GM12878 (cell line): ENCODE data around the gene CORO7. TPM values are rescaled to one million over a fixed set of nuclear protein-coding genes. Genes with fewer than 3 reads are reported as not detected.

Experiments used
- ATAC-seq: fragments of 200-7000 bp; cut with Tn5 transposase; 3 replicates; pipeline ENCODE4 v1.9.1; 2020; ENCODE audit warnings: mild to moderate bottlenecking, moderate library complexity
- BruUV-seq: library from RNA; stranded (reverse); fragments of 400-500 nt; replicated peaks from 2 replicates; lab custom pipeline; 2021; lab: Mats Ljungman, UMichigan
- CTCF ChIA-PET: fragments of 300-600 bp; sonication (Branson Sonifier 250); formaldehyde crosslinking; extraction: SDS; loops from one replicate; lab custom pipeline; 2021; ENCODE audit warnings: inconsistent platforms; lab: Yijun Ruan, JAX
- POLR2A ChIA-PET: fragments of 350-600 bp; formaldehyde crosslinking; extraction: SDS; loops from one replicate; lab custom pipeline; 2021; ENCODE audit warnings: inconsistent platforms; lab: Charles Lee
- RAD21 ChIA-PET: fragments of 300-600 bp; sonication (Branson Sonifier 250); formaldehyde crosslinking; loops from one replicate; lab custom pipeline; 2023; ENCODE audit warnings: antibody characterized with exemption; ENCODE audit not compliant: unreplicated experiment; lab: Charles Lee
- SMC1A ChIA-PET: fragments of 300-600 bp; sonication (Branson Sonifier 250); formaldehyde crosslinking; loops from one replicate; lab custom pipeline; 2023; ENCODE audit not compliant: unreplicated experiment, uncharacterized antibody; lab: Charles Lee
- DNase-seq: peaks from one replicate; pipeline ENCODE4 v3.0.0-alpha.2; 2011; ENCODE audit warnings: low read depth, low spot score
- FAIRE-seq: peaks from 3 replicates; lab custom pipeline; 2011; peaks lifted over from hg19 to GRCh38; lab: Jason Lieb, UNC
- H2AFZ ChIP-seq: 2 replicates; pipeline ENCODE4 v1.6.0; 2011; ENCODE audit warnings: low read depth, low read length, control low read depth; ENCODE audit not compliant: control insufficient read depth
- H3K27ac ChIP-seq: 2 replicates; pipeline ENCODE4 v1.5.1; 2011; ENCODE audit warnings: control low read depth; ENCODE audit not compliant: control insufficient read depth, insufficient read depth
- H3K27me3 ChIP-seq, 2 experiments: replicated peaks in 1 of 2; 2 replicates each; pipeline versions ENCODE4 v1.6.0 to v1.6.1; 2011; ENCODE audit warnings: low read length in 1 of 2; ENCODE audit not compliant: control insufficient read depth in 2 of 2, insufficient read depth in 2 of 2
- H3K36me3 ChIP-seq, 2 experiments: 2 replicates each; pipeline ENCODE4 v1.5.1; 2011; ENCODE audit warnings: low read length in 1 of 2; ENCODE audit not compliant: control insufficient read depth in 2 of 2, insufficient read depth in 2 of 2
- H3K4me1 ChIP-seq: 2 replicates; pipeline ENCODE4 v1.6.1; 2011; ENCODE audit warnings: mild to moderate bottlenecking, low read length, moderate library complexity, mixed read lengths; ENCODE audit not compliant: control insufficient read depth, insufficient read depth
- H3K4me2 ChIP-seq: 2 replicates; pipeline ENCODE4 v1.6.0; 2011; ENCODE audit warnings: control low read depth; ENCODE audit not compliant: control insufficient read depth, insufficient read depth
- H3K4me3 ChIP-seq: fragments of 200-600 bp; sonication (generic); 2 replicates; pipeline ENCODE4 v1.5.1; 2016
- H3K79me2 ChIP-seq: 2 replicates; pipeline ENCODE4 v1.6.0; 2011; ENCODE audit warnings: low read length; ENCODE audit not compliant: control insufficient read depth, insufficient read depth
- H3K9ac ChIP-seq: 2 replicates; pipeline ENCODE4 v1.8.0; 2011; ENCODE audit warnings: low read length, control low read depth, mixed read lengths; ENCODE audit not compliant: control insufficient read depth, insufficient read depth
- H3K9me3 ChIP-seq: replicated peaks from 3 replicates; pipeline ENCODE4 v1.5.1; 2011; ENCODE audit warnings: mild to moderate bottlenecking, low read length; ENCODE audit not compliant: control insufficient read depth, insufficient read depth
- H4K20me1 ChIP-seq: 2 replicates; pipeline ENCODE4 v1.6.0; 2011; ENCODE audit not compliant: control insufficient read depth, insufficient read depth
- ASH2L ChIP-seq: fragments of 300-600, 200-600 bp; sonication (generic); IDR thresholded peaks from 2 replicates; pipeline ENCODE4 v1.6.1; 2017; ENCODE audit warnings: low read depth, mild to moderate bottlenecking, borderline replicate concordance
- DPF2 ChIP-seq: fragments of 450-650 bp; IDR thresholded peaks from 2 replicates; pipeline ENCODE4 v1.6.1; 2017; ENCODE audit warnings: mild to moderate bottlenecking
- EZH2 ChIP-seq: IDR thresholded peaks from 2 replicates; pipeline ENCODE4 v1.6.1; 2012; ENCODE audit warnings: low read depth, mild to moderate bottlenecking, control low read depth, inconsistent platforms, low read length, borderline replicate concordance; ENCODE audit not compliant: control insufficient read depth
- FOS ChIP-seq: IDR thresholded peaks from 3 replicates; pipeline ENCODE4 v1.6.1; 2011; ENCODE audit warnings: borderline replicate concordance; ENCODE audit not compliant: insufficient read length; ENCODE audit errors: extremely low read depth
- GATAD2B ChIP-seq: fragments of 450-650 bp; conservative IDR thresholded peaks from 2 replicates; pipeline ENCODE4 v1.6.1; 2017; ENCODE audit warnings: low read depth, mild to moderate bottlenecking, moderate library complexity
- HSF1 ChIP-seq: fragments of 150-350 bp; IDR thresholded peaks from 2 replicates; pipeline ENCODE4 v1.6.1; 2014; ENCODE audit warnings: mild to moderate bottlenecking, low read depth, low read length
- IKZF1 ChIP-seq: fragments of 450-650 bp; conservative IDR thresholded peaks from 2 replicates; pipeline ENCODE4 v1.6.1; 2017; ENCODE audit warnings: antibody characterized with exemption, mild to moderate bottlenecking
- LARP7 ChIP-seq: fragments of 450-650 bp; IDR thresholded peaks from 2 replicates; pipeline ENCODE4 v1.6.1; 2017; ENCODE audit warnings: mild to moderate bottlenecking
- NFXL1 ChIP-seq: fragments of 450-650 bp; IDR thresholded peaks from 2 replicates; pipeline ENCODE4 v1.6.1; 2017; ENCODE audit warnings: antibody characterized with exemption, mild to moderate bottlenecking, borderline replicate concordance
- NR2F1 ChIP-seq: fragments of 450-650 bp; conservative IDR thresholded peaks from 2 replicates; pipeline ENCODE4 v1.6.1; 2017; ENCODE audit warnings: mild to moderate bottlenecking
- PKNOX1 ChIP-seq: fragments of 450-650 bp; IDR thresholded peaks from 2 replicates; pipeline ENCODE4 v1.6.1; 2016; ENCODE audit warnings: mild to moderate bottlenecking
- RB1 ChIP-seq: fragments of 450-650 bp; formaldehyde crosslinking; IDR thresholded peaks from 2 replicates; pipeline ENCODE4 v1.6.1; 2017; ENCODE audit warnings: mild to moderate bottlenecking, borderline replicate concordance
- SUZ12 ChIP-seq: fragments of 200-600 bp; sonication (generic); IDR thresholded peaks from one replicate; pipeline ENCODE4 v1.6.1; 2018; ENCODE audit warnings: antibody characterized with exemption, mild to moderate bottlenecking; ENCODE audit not compliant: unreplicated experiment
- ZBED1 ChIP-seq: IDR thresholded peaks from 2 replicates; pipeline ENCODE4 v1.6.1; 2016; ENCODE audit warnings: borderline replicate concordance
- ZNF384 ChIP-seq: IDR thresholded peaks from 2 replicates; pipeline ENCODE4 v1.6.1; 2012; ENCODE audit warnings: low read depth, mild to moderate bottlenecking, low read length, improper control_type of control experiment, borderline replicate concordance
- ZNF687 ChIP-seq: fragments of 450-650 bp; IDR thresholded peaks from 2 replicates; pipeline ENCODE4 v1.6.1; 2017; ENCODE audit warnings: mild to moderate bottlenecking, moderate library complexity
- WGBS: methylation state at CpG from one replicate; pipeline ENCODE4 v1.1.6; 2016; ENCODE audit warnings: low lambda C conversion rate; ENCODE audit not compliant: insufficient replicate concordance, insufficient coverage; ENCODE audit errors: missing lambda C conversion rate; 5-methylcytosine and 5-hydroxymethylcytosine counted together
- in situ Hi-C: fragments of 300-500 bp; cut with MboI; formaldehyde crosslinking; loops from 9 replicates; pipeline ENCODE4 v1.14.3; 2018; ENCODE audit warnings: mixed read lengths
- intact Hi-C: fragments of 100-400 bp; cut with micrococcal nuclease; formaldehyde crosslinking; loops from one replicate; pipeline ENCODE4 v1.14.2; 2022; ENCODE audit not compliant: unreplicated experiment
- polyA plus RNA-seq, 11 experiments: library from polyadenylated mRNA; depleted of rRNA in 4 of 11; unstranded in 6 of 11; stranded (reverse) in 5 of 11; fragments of >200 nt; fragmentation: Nextera tagmentation in 4 of 11; fragmentation: Illumina TruSeq in 1 of 11; extraction: Ambion mirVana in 4 of 11; extraction: Trizol in 1 of 11; gene quantifications; 1 replicate in 1 of 11; 2 replicates in 10 of 11; pipeline versions ENCODE4 v1.2.1 to v1.2.3, GENCODE V29; 2011 to 2016; ENCODE audit warnings: inconsistent platforms in 2 of 11, missing spikeins in 2 of 11, low read depth in 1 of 11
- total RNA-seq, 4 experiments: library from RNA; depleted of rRNA in 3 of 4; stranded (reverse); fragments of >200 nt in 3 of 4; fragmentation: Illumina TruSeq in 1 of 4; extraction: Trizol in 1 of 4; gene quantifications; 2 replicates each; pipeline versions ENCODE4 v1.2.1 to v1.2.3, GENCODE V29; 2013 to 2021

CORO7 gene
- total and polyA plus RNA-seq, 10 of the 15 experiments (the other 5 are each of a cell fraction or from before 2014, with no cell fraction given): 0.64 to 89.2 (median 43.7) TPM

GRCh38 chr16:4315186-4316107 is 100.9 kb downstream of the CORO7 start, which contains the start of gene GLIS2:
Gene GLIS2 (plus strand): TSS chr16:4316067. CDS start chr16:4332281, 16,214 bp downstream.
- Histone ChIP-seq H3K4me2 (peak within 1 kb of the TSS; percentile 80), H3K9ac (no peak within 1 kb of the TSS), H3K4me3 (peak within 1 kb of the TSS; percentile 52), H3K4me1 (peaks cover 11% of the 10 kb centered on the region), H3K36me3 (no peaks in the 10 kb centered on the region), H4K20me1 (no peaks in the 10 kb centered on the region), H2AFZ (peak within 1 kb of the TSS; percentile 21; the same call in 1 of the 2 replicates), H3K27ac (no peak within 1 kb of the TSS), H3K9me3 (no peaks in the 10 kb centered on the region), H3K27me3 (peaks cover 0 to 6% of the 10 kb centered on the region in 2 experiments; a peak in 1 of 4 replicates), H3K79me2 (no peaks in the 10 kb centered on the region)
- ATAC-seq (peak; percentile 62), FAIRE-seq (no peak), DNase-seq (no peak)
- intact Hi-C loops: no loop called here
- SMC1A ChIA-PET: no interaction called here
- in situ Hi-C loops: no loop called here
- RAD21 ChIA-PET: interaction anchor here (1.0 to 1.2 kb wide), 3 partner anchors 15 to 62 kb away, joined by 3 to 5 read pairs (median 4); no protein-coding TSS in a partner anchor
- CTCF ChIA-PET: interaction anchor here (0.6 to 1.4 kb wide), 5 partner anchors 9 to 87 kb away, joined by 3 to 5 read pairs (median 3); no protein-coding TSS in a partner anchor
- 0% methylated on average over 16 of the region's 115 CpGs for WGBS
- BruUV-seq: no TSS peak
- POLR2A ChIA-PET: interaction anchor here (1.0 to 3.9 kb wide), 2 partner anchors 8 to 70 kb away, joined by 5 to 17 read pairs; no protein-coding TSS in a partner anchor
- TF ChIP-seq SUZ12 (peak; percentile 91), NFXL1 (peak; percentile 90; the same call in 1 of the 2 replicates), LARP7 (0 out of 2 replicates have a peak, but pooled peaks have one; percentile 20), ZBED1 (no peak), DPF2 (peak; percentile 58; the same call in 1 of the 2 replicates), FOS (no peak), ZNF687 (no peak), IKZF1 (peak; percentile 83), HSF1 (no peak), ZNF384 (no peak), ASH2L (no peak), GATAD2B (peak; percentile 68; the same call in 1 of the 2 replicates), PKNOX1 (no peak), NR2F1 (no peak; the same call in 1 of the 2 replicates), EZH2 (0 out of 2 replicates have a peak, but pooled peaks have one; percentile 59), RB1 (peak; percentile 23; the same call in 1 of the 2 replicates)
- TF ChIP-seq, all 136 proteins: peak for 8
